ENCODE results near the gene SMARCAD1. TPM values are rescaled to one million over a fixed set of nuclear protein-coding genes. Genes with fewer than 3 reads are reported as not detected.

SMARCAD1 gene
- total and polyA plus RNA-seq, 2 experiments from 2014 or later = 23.8 to 86.2 TPM

DNA sequence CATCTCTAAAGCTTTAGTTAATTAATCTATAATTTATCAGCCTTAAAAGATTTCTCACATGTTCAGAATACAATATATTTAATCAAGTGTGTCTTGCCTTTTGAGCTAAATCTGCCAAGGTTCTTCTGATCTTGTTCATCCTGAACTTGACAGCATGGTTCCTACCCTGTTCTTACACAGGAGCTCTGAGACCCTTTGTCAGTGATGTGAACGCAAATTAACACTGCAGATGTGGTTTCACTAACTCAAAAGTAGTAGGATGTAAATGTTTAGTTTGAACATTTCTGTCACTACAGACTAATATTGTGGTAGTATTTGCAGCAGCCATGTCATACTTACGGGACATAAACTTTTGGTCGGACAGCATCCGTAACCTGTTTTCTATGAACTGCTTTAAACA is 59.4 kb downstream of the SMARCAD1 start (continued):
- TF ChIP-seq ETS1 (IDR thresholded peaks at IDR 0.05) (no peak), ZNF331 (CRISPR knock-in tag; IDR thresholded peaks at IDR 0.05; ENCODE audit: low read depth) (no peak), EZH2 (IDR thresholded peaks at IDR 0.05; ENCODE audit: low read depth, unreplicated experiment) (no peak), JUNB (IDR thresholded peaks at IDR 0.05; ENCODE audit: unreplicated experiment) (no peak), REST (IDR thresholded peaks at IDR 0.05; ENCODE audit: unreplicated experiment) (no peak), NANOG (IDR thresholded peaks at IDR 0.05; ENCODE audit: borderline replicate concordance) (no peak)

- H3K4me1 Mint-ChIP-seq = no peaks in the 10 kb centered on the region
- ATAC-seq = no peak
- H3K27ac Mint-ChIP-seq = no peak overlapping the region
- Histone ChIP-seq H3K4me1 (ENCODE audit: insufficient read depth) (no peaks in the 10 kb centered on the region), H3K27me3 (ENCODE audit: insufficient read depth) (no peaks in the 10 kb centered on the region), H3K4me2 (no peak overlapping the region), H3K27ac (ENCODE audit: low read depth) (no peak overlapping the region), H3K79me2 (replicated peaks; ENCODE audit: insufficient read depth) (no peaks in the 10 kb centered on the region), H3K9me2 (ENCODE audit: insufficient read depth) (no peaks in the 10 kb centered on the region), H3F3A (replicated peaks; ENCODE audit: low read depth) (no peaks in the 10 kb centered on the region), H3K36me3 (ENCODE audit: insufficient read depth) (peaks cover 8% of the 10 kb centered on the region), H2AFZ (no peak overlapping the region), H3K4me3 (no peak overlapping the region), H4K20me1 (replicated peaks; ENCODE audit: insufficient read depth) (no peaks in the 10 kb centered on the region)
- H3K36me3 Mint-ChIP-seq (ENCODE audit: low read depth) = peaks cover 39% of the 10 kb centered on the region; the same call in 2 of the 3 replicates
- no peak for TF ChIP-seq POLR2AphosphoS5 (IDR thresholded peaks at IDR 0.05; ENCODE audit: low read depth)
- TF ChIP-seq CREB1 (CRISPR knock-in tag; IDR thresholded peaks at IDR 0.05; ENCODE audit: low read depth) = no peak
- TF ChIP-seq ETS1 (IDR thresholded peaks at IDR 0.05) = no peak
- TF ChIP-seq EZH2phosphoT487 (IDR thresholded peaks at IDR 0.05; ENCODE audit: unreplicated experiment) = no peak
- no peak for TF ChIP-seq REST (IDR thresholded peaks at IDR 0.05; ENCODE audit: unreplicated experiment)
- TF ChIP-seq NANOG (IDR thresholded peaks at IDR 0.05; ENCODE audit: borderline replicate concordance) = no peak
- no peak for TF ChIP-seq JUNB (IDR thresholded peaks at IDR 0.05; ENCODE audit: unreplicated experiment)
- TF ChIP-seq ZNF114 (CRISPR knock-in tag; IDR thresholded peaks at IDR 0.05) = no peak
- no peaks in the 10 kb centered on the region for H3K9me3 Mint-ChIP-seq
- no peak overlapping the region for H3K4me3 Mint-ChIP-seq
- DNase-seq (ENCODE audit: low spot score) = no peak
- H3K27me3 Mint-ChIP-seq (ENCODE audit: insufficient read depth, low read depth, poor library complexity) = no peaks in the 10 kb centered on the region
These were observed 63.6 kb downstream of the SMARCAD1 start for GRCh38 chr4:94271248-94271647.

All from GM23338 (cell line).